Stimulated activated CD8-positive, alpha-beta memory T cell treated with anti-CD3 and anti-CD28 coated beads, Interleukin-4, amount 100 ng/mL, for 48 hours (primary cell): ENCODE results near the gene GOLGA5.
"Not testable (repeated sequence)": the region's sequence is repeated elsewhere in the genome, so short reads cannot be mapped to it uniquely, and the experiment has no call there.

Experiments
- DNase-seq: peaks from one replicate; pipeline ENCODE4 v3.0.0-alpha.2; 2020

GOLGA5 gene

GRCh38 chr14:92778868-92779565 is 15.1 kb upstream of the GOLGA5 start:
- DNase-seq: not testable (repeated sequence)

GRCh38 chr14:92780444-92781232 is 13.5 kb upstream of the GOLGA5 start:
- no peak for DNase-seq

- no peak for DNase-seq
Measured at GRCh38 chr14:92781350-92781749, 12.8 kb upstream of the GOLGA5 start.

- DNase-seq: no peak
Measured at GRCh38 chr14:92783813-92784431, 10.2 kb upstream of the GOLGA5 start.

GRCh38 chr14:92785667-92786426 is 8.3 kb upstream of the GOLGA5 start:
- no peak for DNase-seq

- no peak for DNase-seq
Measured at GRCh38 chr14:92786427-92786756, 7.7 kb upstream of the GOLGA5 start.

GRCh38 chr14:92787554-92787953 is 6.6 kb upstream of the GOLGA5 start:
- DNase-seq: no peak

- DNase-seq: no peak
Measured at GRCh38 chr14:92789457-92790089, 4.5 kb upstream of the GOLGA5 start.

- DNase-seq: no peak
Measured at GRCh38 chr14:92792885-92793284, 1.2 kb upstream of the GOLGA5 start.

GRCh38 chr14:92794547-92794941 is 439 bp downstream of the GOLGA5 start:
- no peak for DNase-seq

GRCh38 chr14:92794961-92795360 is 856 bp downstream of the GOLGA5 start:
- no peak for DNase-seq

- DNase-seq: no peak
Measured at GRCh38 chr14:92797935-92798653, 4.0 kb downstream of the GOLGA5 start.

GRCh38 chr14:92798811-92799210 is 4.7 kb downstream of the GOLGA5 start:
- DNase-seq: no peak

GRCh38 chr14:92800012-92800411 is 5.9 kb downstream of the GOLGA5 start:
- DNase-seq: no peak

GRCh38 chr14:92800525-92800924 is 6.4 kb downstream of the GOLGA5 start:
- DNase-seq: no peak

- no peak for DNase-seq
Measured at GRCh38 chr14:92801917-92802316, 7.8 kb downstream of the GOLGA5 start.

GRCh38 chr14:92802678-92803077 is 8.6 kb downstream of the GOLGA5 start:
- no peak for DNase-seq

GRCh38 chr14:92813201-92813600 is 19.1 kb downstream of the GOLGA5 start:
- no peak for DNase-seq

- DNase-seq: no peak
Measured at GRCh38 chr14:92819011-92819597, 25.0 kb downstream of the GOLGA5 start.

- not testable (repeated sequence) for DNase-seq
Measured at GRCh38 chr14:92819680-92820535, 25.8 kb downstream of the GOLGA5 start.

- not testable (repeated sequence) for DNase-seq
Measured at GRCh38 chr14:92820536-92820840, 26.4 kb downstream of the GOLGA5 start.
